A673 (cell line): Measurements from ENCODE around the gene SPTLC3. TPM values are rescaled to one million over a fixed set of nuclear protein-coding genes. Genes with fewer than 3 reads are reported as not detected.
A peak's percentile ranks its signal among the peaks of the same experiment; 100 is the strongest.

Experiments
- BruUV-seq: library from RNA; stranded (reverse); fragments of 400-500 nt; replicated peaks from 2 replicates; lab custom pipeline; 2021; lab: Mats Ljungman, UMichigan
- CTCF ChIA-PET: fragments of 300-600 bp; sonication (Branson Sonifier 250); formaldehyde crosslinking; loops from one replicate; lab custom pipeline; 2022; ENCODE audit warnings: antibody characterized with exemption; lab: Charles Lee
- POLR2A ChIA-PET: fragments of 300-600 bp; sonication (Branson Sonifier 250); formaldehyde crosslinking; loops from one replicate; lab custom pipeline; 2022; ENCODE audit warnings: antibody characterized with exemption; ENCODE audit not compliant: low non-redundant PET; lab: Charles Lee
- DNase-seq: peaks from one replicate; pipeline ENCODE4 v3.0.0-alpha.2; 2015; ENCODE audit warnings: low spot score
- H3K27ac ChIP-seq: fragments of 200-600 bp; sonication (generic); 2 replicates; pipeline ENCODE4 v1.5.1; 2016; ENCODE audit warnings: mixed run types, low read depth, mild to moderate bottlenecking, mixed read lengths, antibody characterized with exemption, low read length; ENCODE audit not compliant: poor library complexity, severe bottlenecking
- H3K27me3 ChIP-seq: fragments of 200-600 bp; sonication (generic); replicated peaks from 2 replicates; pipeline ENCODE4 v1.6.1; 2017; ENCODE audit warnings: mixed run types, low read depth, mild to moderate bottlenecking, mixed read lengths, antibody characterized with exemption, low read length; ENCODE audit not compliant: insufficient read depth, poor library complexity
- H3K36me3 ChIP-seq: fragments of 200-600 bp; sonication (generic); 2 replicates; pipeline ENCODE4 v1.6.1; 2016; ENCODE audit warnings: mixed run types, mild to moderate bottlenecking, mixed read lengths, antibody characterized with exemption, low read length; ENCODE audit not compliant: insufficient read depth, poor library complexity, severe bottlenecking
- H3K4me1 ChIP-seq: fragments of 200-600 bp; sonication (generic); 2 replicates; pipeline ENCODE4 v1.6.1; 2017; ENCODE audit warnings: mixed run types, mild to moderate bottlenecking, mixed read lengths, antibody characterized with exemption, low read length; ENCODE audit not compliant: insufficient read depth, poor library complexity, severe bottlenecking
- H3K4me3 ChIP-seq: fragments of 200-600 bp; sonication (generic); 2 replicates; pipeline ENCODE4 v1.5.1; 2016; ENCODE audit warnings: low read depth, mixed run types, mild to moderate bottlenecking, mixed read lengths, low read length; ENCODE audit not compliant: poor library complexity, severe bottlenecking
- H3K9me3 ChIP-seq: fragments of 200-600 bp; sonication (generic); 2 replicates; pipeline ENCODE4 v1.6.1; 2016; ENCODE audit warnings: mixed run types, low read depth, mild to moderate bottlenecking, mixed read lengths, antibody characterized with exemption, low read length; ENCODE audit not compliant: poor library complexity, severe bottlenecking
- CTCF ChIP-seq: fragments of 300-800, 200-600 bp; sonication (generic); conservative IDR thresholded peaks from 2 replicates; pipeline ENCODE4 v1.5.1; 2017; ENCODE audit warnings: low read depth, mild to moderate bottlenecking, antibody characterized with exemption, low read length, moderate library complexity, mixed read lengths
- EZH2 ChIP-seq: fragments of 200-600 bp; sonication (generic); IDR thresholded peaks from 2 replicates; pipeline ENCODE4 v1.6.1; 2017; ENCODE audit warnings: borderline replicate concordance, low read depth, mild to moderate bottlenecking, mixed read lengths, antibody characterized with exemption, low read length; ENCODE audit not compliant: poor library complexity, severe bottlenecking
- intact Hi-C: fragments of 100-400 bp; cut with micrococcal nuclease; formaldehyde crosslinking; loops from one replicate; pipeline ENCODE4 v1.10.0; 2022; ENCODE audit not compliant: unreplicated experiment
- total RNA-seq: library from RNA; stranded (reverse); gene quantifications from 2 replicates; pipeline ENCODE4 v1.2.3, GENCODE V29; 2021

Gene SPTLC3
- total RNA-seq, 1 experiment from 2014 or later, result 0.06 TPM

DNA sequence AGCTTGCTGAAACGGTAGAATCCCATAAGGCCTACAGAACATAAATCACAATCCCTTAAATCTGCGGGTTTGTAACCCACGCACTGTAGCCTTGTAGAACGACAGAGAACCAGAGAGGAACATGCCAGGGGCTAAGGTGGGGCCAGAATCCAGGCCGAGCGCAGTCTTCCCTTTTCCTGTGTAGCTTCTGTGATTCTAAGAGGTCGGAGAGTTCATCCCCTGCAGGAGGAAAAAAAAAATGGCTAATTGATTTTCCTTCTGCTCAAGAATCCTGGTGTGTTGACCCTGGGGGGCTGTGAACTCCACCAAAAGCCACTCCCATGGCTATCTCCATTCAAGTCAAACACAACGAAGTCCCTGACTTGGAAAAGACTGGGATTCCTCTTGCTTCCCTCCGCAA lies 96.3 kb downstream of the SPTLC3 start:
- no peak for DNase-seq
- intact Hi-C loops, result no loop called here
- Histone ChIP-seq H3K36me3 (no peaks in the 10 kb centered on the region), H3K27ac (no peak overlapping the region), H3K27me3 (no peaks in the 10 kb centered on the region), H3K4me3 (no peak overlapping the region), H3K9me3 (no peaks in the 10 kb centered on the region), H3K4me1 (peaks cover 2% of the 10 kb centered on the region)
- TF ChIP-seq EZH2 (no peak), CTCF (no peak)
- ChIA-PET POLR2A (no interaction called here), CTCF (no interaction called here)
- no TSS peak for BruUV-seq

GRCh38 chr20:13105864-13106457 lies 97.2 kb downstream of the SPTLC3 start:
- no peaks in the 10 kb centered on the region for H3K27me3 ChIP-seq
- BruUV-seq, result no TSS peak
- H3K36me3 ChIP-seq, result no peaks in the 10 kb centered on the region
- intact Hi-C loops, result loop anchor here (1.0 kb wide), 2 partner anchors 136 to 181 kb away; no protein-coding TSS in a partner anchor
- no peaks in the 10 kb centered on the region for H3K9me3 ChIP-seq
- peak; percentile 56 for DNase-seq
- H3K4me1 ChIP-seq, result peaks cover 10% of the 10 kb centered on the region
- TF ChIP-seq EZH2 (no peak), CTCF (peak; percentile 78)
- ChIA-PET CTCF (no interaction called here), POLR2A (no interaction called here)
- H3K27ac ChIP-seq, result no peak overlapping the region
- H3K4me3 ChIP-seq, result no peak overlapping the region

DNA sequence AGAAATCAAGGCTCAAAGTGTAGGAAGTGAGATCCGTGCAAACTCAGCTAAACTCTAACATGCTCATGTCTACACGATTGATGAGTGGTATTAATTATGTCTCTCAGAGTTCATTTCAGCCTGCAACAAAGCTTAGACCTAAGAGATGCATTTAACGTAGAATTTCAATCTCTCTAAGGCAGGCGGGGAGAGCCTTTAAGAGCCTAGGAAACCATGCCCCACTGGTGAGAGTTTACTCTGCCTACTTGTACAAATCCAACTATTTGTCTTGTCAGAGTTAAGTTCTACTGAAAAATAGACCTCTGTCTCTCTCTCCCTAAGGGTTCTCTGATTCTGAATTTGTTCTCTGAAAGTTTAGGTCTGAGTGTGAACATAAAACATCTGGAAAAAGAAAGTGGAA lies 100.9 kb downstream of the SPTLC3 start:
- Histone ChIP-seq H3K36me3 (no peaks in the 10 kb centered on the region), H3K27me3 (no peaks in the 10 kb centered on the region), H3K27ac (no peak overlapping the region), H3K9me3 (no peaks in the 10 kb centered on the region), H3K4me1 (peaks cover 14% of the 10 kb centered on the region), H3K4me3 (no peak overlapping the region)
- DNase-seq, result no peak
- ChIA-PET CTCF (no interaction called here), POLR2A (no interaction called here)
- TF ChIP-seq EZH2, result no peak
- TF ChIP-seq CTCF, result no peak
- no TSS peak for BruUV-seq
- intact Hi-C loops, result no loop called here
